Erythroblast (primary cell): ENCODE data around the gene PRTFDC1.

Source experiments
- DNase-seq, 2 experiments: peaks; one replicate each; lab custom pipeline; 2025; lab: John Stamatoyannopoulos, UW
- GATA1 ChIP-seq: IDR thresholded peaks from 2 replicates; pipeline ENCODE4 v1.6.1; 2011; ENCODE audit warnings: low read depth, mild to moderate bottlenecking, control low read depth, low read length, moderate library complexity
- POLR2A ChIP-seq: IDR thresholded peaks from 2 replicates; pipeline ENCODE4 v1.6.1; 2011; ENCODE audit warnings: mild to moderate bottlenecking, low read length

PRTFDC1 gene, protein sequence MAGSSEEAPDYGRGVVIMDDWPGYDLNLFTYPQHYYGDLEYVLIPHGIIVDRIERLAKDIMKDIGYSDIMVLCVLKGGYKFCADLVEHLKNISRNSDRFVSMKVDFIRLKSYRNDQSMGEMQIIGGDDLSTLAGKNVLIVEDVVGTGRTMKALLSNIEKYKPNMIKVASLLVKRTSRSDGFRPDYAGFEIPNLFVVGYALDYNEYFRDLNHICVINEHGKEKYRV

DNA sequence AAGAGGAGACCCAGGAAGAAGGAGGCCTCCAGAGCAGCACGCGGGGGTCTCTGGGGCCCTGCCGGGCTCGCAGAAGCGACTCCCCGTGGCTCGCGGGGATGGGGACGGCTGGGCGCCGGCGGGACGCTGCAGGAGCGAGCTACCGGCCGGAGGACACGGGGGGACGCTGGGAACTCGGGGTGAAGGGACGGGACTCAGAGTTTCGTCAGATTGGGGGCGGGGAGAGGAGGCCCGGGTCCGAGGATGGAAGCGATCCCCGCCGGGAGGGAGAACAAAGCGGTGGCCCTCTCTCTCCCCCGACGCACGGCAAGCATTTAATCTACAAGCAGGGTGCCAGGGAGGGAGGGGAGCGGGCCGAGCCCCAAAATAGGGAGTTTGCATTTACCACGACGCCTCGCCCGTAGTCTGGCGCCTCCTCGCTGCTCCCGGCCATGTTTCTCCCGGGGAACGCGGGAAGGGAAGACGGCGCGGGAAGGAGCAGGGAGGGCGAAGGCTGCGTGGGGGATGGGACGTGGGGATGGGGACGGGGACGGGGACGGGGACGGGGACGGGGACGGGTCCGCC, at the start of gene PRTFDC1:
Gene PRTFDC1, minus strand, starts transcription at position 464 of the 564 bp plus-strand sequence. Its CDS starts 31 bp downstream, at position 433.
- DNase-seq: peak; percentile 40 to 57
- no peak for TF ChIP-seq GATA1

GRCh38 chr10:24998044-24998443, 45.6 kb upstream of the PRTFDC1 start:
- DNase-seq: no peak
- TF ChIP-seq GATA1 (no peak), POLR2A (no peak)

DNA sequence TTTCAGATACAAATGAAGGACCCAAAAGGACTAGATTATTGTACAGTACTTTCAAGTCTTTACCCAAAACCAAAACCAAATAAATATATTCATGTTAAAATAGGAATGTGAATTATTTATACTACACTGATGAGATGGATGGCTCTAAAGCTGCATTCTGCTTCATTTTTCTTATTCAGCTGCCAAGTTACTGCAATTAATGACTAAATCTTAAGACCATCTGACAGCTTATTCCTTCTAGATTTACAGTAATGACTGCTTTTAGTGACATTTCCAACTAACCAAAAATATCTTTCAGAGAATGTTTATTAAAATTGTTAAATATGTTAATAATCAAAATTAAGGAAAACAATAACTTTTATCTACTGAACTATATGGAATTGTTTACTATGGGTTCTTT, 42.7 kb upstream of the PRTFDC1 start:
- TF ChIP-seq POLR2A (no peak), GATA1 (no peak)
- no peak for DNase-seq

DNA sequence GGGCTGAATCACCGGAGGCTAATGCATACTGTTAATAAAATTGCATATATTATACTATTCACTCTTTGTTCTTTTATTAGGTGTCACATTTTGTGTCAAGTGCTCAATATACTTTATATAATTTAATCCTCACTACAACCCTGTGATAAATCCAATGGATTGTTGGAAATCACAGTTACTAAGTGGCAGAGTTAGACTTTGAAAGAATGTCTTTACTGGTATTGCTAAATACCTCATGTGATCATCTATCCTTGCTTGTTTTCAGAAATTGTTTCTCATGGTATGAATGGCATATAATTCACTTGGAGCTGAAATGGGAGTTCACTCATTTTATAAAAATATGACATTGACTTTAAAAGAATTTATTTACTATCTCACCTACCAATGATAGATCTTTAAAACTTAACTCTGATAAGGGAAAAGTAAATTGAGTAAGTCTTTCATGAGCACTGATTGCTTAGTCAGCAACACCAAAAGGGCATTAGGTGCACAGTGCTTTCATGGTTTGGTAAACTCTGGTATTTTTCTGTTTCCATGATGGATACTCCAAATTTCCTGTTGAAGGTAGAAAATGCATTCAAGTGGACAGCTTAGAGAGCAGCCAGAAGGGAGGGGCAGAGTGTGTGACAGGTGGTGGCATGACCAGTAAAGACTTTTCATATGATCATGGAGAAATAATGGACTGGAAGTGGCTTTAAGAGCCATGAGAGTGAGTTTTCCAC, 41.0 kb upstream of the PRTFDC1 start:
- DNase-seq: no peak
- no peak for TF ChIP-seq POLR2A
- no peak for TF ChIP-seq GATA1

DNA sequence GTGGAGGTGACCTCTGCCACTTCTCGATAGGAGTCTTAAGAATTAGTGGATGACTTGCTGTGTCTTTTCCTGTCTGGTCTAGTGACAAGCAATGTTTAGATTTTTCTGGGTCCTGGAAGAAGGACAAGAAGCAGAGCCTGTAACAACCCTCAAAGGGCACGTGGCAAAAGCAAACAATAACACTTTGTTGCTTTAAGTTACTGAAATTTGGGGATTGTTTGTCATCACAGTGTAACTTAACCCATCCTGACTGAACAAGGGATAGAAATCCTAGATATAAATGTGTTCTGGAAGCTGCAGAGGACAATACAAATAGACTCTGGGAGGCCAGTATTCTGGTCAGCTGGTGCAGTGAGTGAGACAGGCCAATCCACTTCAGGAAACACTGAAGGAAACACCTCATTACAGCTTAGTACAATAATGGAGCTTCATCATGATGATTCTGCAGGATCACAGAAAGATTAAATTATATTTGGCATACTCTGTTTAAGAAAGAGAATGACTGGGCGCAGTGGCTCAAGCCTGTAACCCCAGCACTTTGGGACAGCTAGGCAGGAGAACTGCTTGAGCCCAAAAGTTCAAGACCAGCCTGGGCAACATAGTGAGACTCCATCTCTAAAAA, 40.2 kb upstream of the PRTFDC1 start:
- no peak for TF ChIP-seq POLR2A
- TF ChIP-seq GATA1: no peak
- DNase-seq: peak in 1 of 2 experiments; percentile 28

GRCh38 chr10:24991298-24991697, 38.9 kb upstream of the PRTFDC1 start:
- DNase-seq: no peak
- TF ChIP-seq GATA1 (no peak), POLR2A (no peak)

DNA sequence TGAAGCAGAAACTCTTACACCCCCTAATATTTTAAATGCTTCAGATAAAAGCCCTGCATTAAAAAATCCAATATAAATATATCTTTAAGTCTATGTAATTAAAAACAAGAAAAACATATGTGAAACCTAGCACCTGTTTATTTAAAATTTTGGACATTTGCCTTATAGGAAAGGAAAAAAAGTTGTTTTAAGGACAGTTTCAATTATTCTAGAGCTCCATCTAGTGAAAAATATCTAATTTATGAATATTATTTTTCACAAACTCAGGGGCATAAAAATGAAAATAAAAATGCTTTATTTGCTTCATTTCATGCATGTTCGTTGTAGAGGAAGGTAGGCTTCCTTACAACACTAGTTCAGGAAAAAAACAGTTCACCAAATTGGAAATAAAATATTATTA, 37.5 kb upstream of the PRTFDC1 start:
- DNase-seq: no peak
- TF ChIP-seq GATA1 (no peak), POLR2A (no peak)

GRCh38 chr10:24988831-24989640, 36.6 kb upstream of the PRTFDC1 start:
- peak; percentile 38 to 52 for DNase-seq
- TF ChIP-seq POLR2A (no peak), GATA1 (no peak)

DNA sequence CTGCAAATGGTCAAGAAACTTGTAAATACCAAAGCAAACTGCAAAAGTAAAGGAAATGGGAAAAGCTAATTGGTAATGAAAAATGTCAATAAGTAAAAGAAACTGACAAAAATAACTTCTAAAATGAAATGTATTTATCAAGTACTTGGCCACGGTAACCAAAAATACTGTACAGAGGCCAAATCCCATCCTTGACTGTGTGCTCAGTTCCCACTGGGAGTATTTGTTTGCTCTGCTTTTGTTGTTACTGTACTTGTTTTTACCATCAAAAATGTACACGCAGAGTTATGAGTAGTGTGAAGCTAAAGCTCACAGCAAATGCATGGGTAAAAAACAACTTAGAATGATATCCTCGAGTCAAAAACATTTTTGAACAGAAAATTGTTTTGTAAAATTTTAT, 32.5 kb upstream of the PRTFDC1 start:
- no peak for TF ChIP-seq POLR2A
- no peak for TF ChIP-seq GATA1
- DNase-seq: no peak

- no peak for DNase-seq
- no peak for TF ChIP-seq GATA1
- TF ChIP-seq POLR2A: no peak
These were observed 31.5 kb upstream of the PRTFDC1 start for GRCh38 chr10:24983946-24984345.

GRCh38 chr10:24983130-24983529, 30.7 kb upstream of the PRTFDC1 start:
- TF ChIP-seq POLR2A (no peak), GATA1 (no peak)
- DNase-seq: no peak

GRCh38 chr10:24982319-24983112, 30.1 kb upstream of the PRTFDC1 start:
- TF ChIP-seq GATA1: no peak
- TF ChIP-seq POLR2A: no peak
- DNase-seq: no peak
